GM21367 (cell line): ENCODE results near the gene STK36.

Source experiments
- ATAC-seq: cut with Tn5 transposase; IDR thresholded peaks from one replicate; pipeline ENCODE4 v1.9.1; 2021; ENCODE audit not compliant: unreplicated experiment

The STK36 gene

DNA sequence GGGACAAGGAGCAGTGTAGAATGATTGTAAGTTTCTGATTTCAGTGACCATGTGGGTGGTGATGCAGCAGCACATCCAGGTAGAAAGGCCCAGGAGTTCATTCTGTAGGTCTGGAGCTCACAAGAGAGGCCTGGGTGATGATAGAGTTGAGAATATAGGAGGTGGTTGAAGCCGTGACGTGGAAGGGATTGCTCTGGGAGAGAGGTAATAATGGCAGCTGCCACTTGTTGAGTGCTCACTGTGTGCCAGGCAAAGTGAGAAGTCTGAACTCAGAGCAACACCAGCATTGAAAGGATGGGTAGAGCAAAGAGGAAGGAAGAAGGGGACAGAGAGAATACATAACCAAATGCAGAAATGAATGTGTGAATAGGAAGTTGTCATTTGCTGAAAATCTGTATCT is 42.0 kb downstream of the STK36 start:
- no peak for ATAC-seq

DNA sequence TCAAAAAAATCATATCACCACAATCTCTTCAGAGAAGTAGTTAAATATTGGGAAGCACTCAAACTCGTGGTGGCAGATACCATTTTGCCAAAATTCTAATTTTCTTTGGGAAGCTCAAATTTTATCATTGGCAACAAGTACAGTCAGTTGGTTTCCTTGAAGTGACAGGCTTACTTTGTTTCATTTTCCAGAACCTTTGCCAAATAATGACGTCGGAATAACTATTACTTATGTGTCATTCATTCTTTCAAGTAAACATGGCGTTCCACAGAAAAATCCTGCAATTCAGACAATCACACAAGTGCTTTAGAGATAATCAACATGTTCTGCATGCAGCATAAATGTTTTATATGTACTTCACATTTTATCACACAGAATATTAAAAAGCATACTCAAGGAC is 44.2 kb downstream of the STK36 start:
- ATAC-seq = no peak

DNA sequence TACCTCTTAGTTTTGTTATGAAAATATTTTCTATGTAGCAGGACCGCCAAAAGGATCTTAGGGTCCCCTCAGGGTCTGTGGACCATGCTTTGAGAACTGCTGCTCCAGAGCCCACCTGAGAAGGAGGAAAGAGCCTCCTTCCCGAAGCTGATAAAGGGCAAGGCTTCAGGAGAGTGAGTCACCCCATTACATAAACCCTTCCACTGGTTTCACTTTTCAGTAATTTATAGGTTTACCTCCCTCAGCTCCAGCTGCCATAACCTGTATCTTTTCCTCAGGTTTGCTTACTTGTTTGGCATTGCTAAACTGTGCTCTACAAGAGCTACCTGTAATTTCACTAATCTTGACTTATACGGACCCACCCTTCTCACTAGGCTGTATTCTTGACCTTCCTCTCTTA is 45.4 kb downstream of the STK36 start:
- ATAC-seq = no peak

DNA sequence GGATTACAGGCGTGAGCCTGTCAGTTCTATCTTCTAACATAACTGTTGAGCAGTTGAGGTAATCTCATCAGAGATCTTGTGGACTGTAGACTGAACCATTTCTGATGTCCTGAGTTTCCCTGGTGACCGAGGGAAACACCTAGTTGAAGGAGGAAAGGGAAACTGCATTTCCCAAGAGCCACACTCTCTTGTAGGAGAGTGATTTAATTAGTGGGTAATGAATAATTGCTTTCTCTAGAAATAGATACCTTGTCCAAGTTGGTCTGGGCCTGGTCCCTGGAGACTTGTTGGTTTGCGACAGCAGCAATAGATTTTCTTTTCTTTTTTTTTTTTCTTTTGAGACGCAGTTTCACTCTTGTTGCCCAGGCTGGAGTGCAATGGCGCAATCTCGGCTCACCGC is 46.2 kb downstream of the STK36 start:
- ATAC-seq = no peak

DNA sequence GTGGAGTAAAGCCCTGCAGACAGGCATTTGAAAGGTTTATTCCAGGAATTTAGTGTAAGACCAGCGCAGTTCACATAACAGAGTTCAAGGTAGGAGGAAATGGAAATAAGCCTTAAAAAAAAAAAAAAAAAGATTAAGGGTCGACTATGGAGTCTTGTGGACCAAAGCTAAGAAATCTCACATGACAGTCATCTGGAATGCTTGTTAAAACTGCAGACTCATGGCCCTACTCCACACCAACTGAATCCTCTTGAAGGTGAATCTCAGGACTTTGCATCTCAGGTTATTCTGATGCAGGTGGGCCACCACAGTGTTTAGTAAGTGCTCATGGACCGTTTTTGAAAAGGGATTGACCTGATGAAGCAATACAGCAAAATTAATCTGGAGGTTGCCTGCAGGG is 47.6 kb downstream of the STK36 start:
- no peak for ATAC-seq

DNA sequence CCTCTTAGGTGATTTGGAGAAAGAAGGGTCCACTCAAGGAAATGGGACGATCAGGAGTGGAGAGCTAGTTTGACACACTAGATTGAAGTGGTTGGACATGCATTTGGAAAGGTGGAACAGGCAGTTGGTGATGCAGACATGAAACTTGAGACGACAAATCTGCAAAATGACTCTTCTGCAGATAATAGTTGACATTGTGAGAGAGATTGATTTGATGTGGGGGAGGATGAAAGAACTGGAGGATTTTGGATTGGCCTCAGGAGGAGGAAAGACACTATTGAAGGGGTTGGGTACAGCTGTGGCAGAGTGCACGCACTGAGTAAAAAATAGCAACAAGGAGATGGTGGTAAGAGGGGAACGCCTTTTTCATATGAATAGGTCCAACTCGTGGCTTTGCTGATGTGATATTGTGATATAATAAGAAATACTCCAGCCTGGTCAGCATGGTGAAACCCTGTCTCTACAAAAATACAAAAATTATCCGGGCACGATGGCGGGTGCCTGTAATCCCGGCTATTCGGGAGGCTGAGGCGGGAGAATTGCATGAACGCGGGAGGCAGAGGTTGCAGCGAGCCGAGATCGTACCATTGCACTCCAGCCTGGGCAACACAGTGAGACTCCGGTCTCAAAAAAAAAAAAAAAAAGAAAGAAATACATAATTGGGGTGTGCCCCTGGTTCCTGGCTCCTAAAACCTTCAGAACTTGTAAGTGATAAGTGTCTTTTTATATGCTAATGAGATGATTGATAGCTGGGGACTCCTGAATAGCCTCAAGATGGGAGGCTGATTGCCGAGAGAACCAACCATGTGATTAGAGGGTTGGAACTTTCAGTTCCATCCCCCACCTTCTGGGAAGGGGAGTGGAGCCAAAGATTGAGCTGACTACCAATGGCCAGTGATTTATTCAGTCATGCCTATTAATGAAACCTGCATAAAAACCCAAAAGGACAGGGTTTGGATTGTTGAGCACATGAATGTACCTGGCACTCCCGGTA is 48.5 kb downstream of the STK36 start:
- no peak for ATAC-seq

DNA sequence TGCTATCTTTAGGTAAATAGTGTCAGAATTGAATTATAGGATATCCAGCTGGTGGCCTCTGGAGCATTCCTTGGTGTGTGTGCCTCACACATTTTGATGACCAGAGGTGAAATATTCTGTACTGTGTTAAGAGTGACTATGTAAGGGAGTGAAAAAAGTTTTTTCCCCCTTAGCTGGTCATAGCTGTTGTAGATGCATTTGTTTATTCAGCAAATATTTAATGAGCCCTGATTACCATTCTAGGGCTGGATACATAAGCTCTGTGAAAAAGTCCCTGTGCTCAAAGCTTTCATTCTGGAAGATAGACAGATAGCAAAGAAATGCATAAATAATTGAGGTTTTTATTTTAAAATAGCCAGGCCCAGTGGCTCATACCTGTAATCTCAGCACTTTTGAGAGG is 49.6 kb downstream of the STK36 start:
- no peak for ATAC-seq

DNA sequence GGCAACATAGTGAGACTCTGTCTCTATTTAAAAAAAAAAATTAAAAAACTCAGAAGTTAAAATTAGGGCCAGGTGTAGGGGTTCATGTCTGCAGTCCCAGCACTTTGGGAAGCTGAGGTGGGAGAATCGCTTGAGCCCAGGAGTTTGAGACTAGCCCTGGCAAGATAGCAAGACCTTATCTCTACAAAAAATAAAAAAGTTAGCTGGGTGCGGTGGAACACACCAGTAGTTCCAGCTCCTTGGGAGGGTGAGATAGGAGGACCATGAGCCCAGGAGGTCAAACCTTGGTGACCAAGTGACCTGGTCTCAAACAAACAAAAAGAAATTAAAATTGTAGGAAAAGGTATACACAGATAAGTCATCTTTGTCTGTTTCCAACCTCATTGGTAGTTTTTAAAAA is 50.0 kb downstream of the STK36 start:
- no peak for ATAC-seq

DNA sequence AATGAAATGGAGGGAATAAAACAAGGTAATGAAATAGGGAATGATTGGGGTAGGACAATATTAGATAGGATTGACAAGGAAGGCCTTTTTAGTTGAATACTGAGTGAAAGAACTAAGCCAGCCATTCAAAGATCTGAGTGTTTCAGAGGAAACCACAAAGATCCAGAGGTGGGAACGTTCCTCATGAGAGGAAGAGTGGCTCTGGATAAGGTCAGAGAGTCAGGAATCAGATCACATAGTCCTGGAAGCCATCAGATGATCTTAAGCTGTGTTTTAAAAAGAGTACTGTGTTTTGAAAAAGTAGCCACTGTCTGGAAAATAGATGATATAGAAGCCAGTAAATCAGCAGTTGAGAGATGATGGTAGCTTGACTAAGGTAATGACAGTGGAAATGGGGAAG is 50.5 kb downstream of the STK36 start:
- ATAC-seq = no peak

DNA sequence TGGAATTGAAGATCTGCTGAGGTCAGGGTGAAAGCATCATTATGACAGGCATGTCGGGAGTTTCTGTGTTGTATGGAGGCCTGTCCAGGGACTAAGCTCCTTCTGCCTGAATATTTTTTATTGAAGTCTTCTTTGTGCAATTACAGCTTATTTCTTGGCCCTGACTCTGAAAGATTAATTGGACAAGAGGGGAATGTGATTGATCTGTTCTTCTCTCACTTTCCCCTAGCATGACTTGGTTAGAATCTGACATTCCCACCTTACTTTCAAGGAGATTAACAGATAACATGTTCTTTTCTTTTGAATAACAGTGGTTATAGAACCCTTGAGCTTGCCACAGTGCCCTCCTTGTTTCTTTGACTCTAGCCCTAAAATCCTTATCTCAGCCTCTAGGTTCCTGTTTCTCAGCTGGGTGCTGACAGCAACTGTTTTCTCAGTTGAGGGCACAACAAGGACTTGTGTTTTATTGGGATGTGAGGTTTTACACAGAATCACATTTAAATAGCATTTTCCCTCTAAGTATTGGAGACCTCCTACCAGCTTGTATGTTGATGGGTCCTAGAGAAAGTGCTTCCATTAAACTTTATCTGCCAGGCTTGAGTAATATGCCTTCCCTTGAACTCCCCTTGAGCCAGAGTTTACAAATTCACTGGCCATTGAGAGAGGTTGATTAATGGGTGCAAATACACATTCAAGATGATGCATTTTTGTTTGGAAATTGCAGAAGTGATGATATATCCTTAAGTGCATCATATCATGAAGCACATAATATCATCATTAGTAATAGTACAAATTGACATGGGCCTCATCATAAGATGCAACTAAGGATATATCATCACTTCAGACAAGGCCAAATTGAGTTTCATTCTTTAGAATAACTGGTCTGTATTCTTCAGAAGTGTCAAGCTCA is 51.2 kb downstream of the STK36 start:
- ATAC-seq = no peak

DNA sequence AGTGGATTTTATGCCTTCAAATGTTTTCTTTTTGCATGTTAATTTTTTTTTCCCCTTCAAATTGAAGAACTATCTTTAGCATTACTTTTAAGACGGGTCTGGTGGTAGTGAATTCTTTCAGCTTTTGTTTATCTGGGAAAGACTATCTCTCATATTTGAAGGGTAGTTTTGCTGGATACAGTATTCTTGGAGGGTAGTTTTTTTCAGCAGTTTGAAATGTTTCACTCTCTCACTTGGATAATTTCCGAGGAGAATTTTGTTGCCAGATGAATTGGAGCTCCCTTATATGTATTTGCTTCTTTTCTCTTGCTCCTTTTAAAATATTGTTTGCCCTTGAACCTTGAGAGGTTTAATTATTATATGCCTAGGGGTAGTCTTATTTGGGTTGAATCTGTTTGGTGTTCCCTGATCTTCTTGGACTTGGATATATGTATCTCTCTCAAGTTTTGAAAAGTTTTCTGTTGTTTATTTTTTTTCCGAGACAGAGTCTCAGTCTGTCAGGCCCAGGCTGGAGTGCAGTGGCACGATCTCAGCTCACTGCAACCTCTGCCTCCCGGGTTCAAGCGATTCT is 54.2 kb downstream of the STK36 start:
- no peak for ATAC-seq

DNA sequence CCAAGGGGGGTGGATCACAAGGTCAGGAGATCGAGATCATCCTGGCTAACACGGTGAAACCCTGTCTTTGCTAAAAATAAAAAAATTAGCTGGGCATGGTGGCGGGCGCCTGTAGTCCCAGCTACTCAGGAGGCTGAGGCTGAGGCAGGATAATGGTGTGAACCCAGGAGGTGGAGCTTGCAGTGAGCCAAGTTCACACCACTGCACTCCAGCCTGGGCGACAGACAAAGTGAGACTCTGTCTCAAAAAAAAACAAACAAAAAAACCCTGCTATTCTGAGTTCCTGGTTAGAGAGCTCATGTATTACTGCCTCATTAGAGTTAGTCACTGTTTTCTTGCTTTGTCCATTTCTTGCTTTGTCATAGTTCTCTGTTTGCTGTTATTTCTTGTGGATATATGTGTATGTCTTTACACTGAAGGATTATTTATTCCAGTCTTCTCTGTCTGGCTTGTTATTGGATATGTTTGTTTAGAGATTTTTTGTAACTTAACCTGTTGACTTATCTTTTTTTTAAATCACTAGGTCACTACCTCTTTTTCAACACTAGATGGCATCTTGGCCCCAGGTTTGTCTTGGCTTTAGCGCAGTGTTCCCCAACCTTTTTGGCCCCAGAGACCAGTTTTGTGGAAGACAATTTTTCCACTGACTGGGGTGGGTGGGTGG is 55.7 kb downstream of the STK36 start:
- ATAC-seq = no peak

DNA sequence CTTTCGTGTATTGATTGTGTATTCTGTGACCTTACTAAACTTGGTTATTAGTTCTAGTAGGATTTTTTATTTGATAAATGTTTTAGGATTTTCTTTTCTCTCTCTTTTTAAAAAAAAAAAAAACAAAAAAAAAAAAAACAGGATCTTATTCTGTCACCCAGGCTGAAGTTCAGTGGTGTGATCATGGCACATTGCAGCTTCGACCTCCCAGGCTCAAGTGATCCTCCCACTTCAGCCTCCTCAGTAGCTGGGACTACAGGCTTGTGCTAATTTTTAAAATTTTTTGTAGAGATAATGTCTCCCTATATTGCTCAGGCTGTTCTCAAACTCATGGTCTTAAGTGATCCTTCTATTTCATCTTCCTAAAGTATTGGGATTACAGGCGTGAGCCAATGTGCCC is 57.8 kb downstream of the STK36 start:
- no peak for ATAC-seq

DNA sequence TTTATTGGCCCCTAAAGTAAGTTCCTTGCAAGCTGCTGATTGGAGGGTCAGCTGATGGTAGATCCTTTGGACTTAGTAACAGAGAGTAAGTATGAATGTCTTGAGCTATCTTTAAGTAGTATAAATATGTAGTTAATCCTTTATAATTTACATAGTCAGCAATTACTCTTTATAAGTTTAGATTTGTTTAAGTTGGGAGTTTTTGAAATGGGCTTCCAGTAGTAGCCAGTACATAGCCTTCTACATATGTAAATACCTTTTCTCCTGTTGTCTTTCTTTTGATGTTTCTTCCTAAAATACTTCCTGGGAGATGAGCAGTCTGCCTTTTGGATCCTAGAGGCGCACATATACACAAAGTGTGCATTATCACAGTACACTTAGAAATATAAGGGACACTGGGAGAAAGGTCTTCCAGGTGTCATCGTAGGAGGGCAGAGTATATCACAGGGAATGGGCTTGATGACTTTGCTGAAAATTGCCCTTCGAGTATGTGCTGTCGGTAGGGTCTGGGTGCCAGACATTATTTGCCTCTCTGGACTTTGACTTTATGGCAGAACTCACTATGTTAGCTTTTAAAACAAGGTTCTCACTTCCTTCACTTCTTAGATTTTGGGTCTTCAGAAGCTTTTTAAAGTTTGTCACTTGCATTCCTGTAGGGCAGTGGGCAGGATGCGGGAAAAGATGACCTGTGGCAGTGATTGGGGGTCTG is 60.3 kb downstream of the STK36 start:
- ATAC-seq = no peak

DNA sequence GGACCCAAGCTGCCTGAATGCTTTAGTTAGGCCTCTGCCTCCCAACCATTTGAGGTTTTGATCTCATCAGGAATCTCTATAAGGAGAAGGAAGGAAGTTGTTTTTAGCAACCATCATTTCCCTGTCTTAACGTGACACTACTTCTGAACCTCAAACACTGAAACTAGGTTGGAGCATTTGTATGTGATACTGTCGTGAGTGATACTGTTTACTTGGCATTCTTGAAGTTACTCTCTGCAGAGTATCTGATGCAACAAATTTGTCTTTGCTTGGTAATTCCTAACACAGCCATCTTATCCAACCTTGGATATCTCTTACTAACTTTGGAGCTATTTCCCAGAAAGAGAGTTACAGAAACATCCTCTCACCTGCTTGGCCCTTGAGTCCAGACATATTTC is 60.9 kb downstream of the STK36 start:
- no peak for ATAC-seq

DNA sequence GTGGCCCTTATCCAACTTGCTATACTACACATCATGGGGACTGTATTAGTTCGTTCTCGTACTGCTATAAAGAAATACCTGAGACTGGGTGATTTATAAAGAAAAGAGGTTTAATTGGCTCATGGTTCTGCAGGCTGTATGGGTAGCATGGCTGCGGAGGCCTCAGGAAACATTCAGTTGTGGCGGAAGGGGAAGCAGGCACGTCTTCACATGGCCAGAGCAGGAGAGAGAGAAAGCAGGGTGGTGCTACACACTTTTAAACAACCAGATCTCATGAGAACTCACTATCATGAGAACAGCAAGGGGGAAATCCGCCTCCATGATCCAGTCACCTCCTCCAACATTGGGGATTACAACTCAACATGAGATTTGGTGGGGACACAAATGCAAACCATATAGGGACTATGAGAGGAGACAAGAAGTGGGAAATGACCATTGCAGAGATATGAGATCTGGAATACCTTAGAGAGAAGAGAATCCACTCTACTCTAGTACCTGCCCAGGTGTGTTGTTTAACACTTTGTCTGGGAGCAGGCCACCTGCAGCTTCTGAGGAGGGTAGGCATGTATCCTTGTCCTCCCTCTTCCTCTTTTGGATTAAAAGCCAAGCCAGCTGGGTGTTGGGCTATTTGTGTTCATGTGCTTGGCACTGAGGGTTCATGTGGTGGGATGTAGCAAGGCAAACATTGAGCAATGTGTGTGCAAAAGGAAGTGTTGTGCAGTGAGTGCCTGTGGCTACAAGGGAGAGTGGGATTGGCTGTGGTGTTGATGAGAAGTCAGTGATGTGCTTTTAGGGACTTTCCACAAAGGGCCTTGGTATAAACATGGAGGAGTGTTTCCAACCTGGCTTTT is 61.5 kb downstream of the STK36 start:
- no peak for ATAC-seq

DNA sequence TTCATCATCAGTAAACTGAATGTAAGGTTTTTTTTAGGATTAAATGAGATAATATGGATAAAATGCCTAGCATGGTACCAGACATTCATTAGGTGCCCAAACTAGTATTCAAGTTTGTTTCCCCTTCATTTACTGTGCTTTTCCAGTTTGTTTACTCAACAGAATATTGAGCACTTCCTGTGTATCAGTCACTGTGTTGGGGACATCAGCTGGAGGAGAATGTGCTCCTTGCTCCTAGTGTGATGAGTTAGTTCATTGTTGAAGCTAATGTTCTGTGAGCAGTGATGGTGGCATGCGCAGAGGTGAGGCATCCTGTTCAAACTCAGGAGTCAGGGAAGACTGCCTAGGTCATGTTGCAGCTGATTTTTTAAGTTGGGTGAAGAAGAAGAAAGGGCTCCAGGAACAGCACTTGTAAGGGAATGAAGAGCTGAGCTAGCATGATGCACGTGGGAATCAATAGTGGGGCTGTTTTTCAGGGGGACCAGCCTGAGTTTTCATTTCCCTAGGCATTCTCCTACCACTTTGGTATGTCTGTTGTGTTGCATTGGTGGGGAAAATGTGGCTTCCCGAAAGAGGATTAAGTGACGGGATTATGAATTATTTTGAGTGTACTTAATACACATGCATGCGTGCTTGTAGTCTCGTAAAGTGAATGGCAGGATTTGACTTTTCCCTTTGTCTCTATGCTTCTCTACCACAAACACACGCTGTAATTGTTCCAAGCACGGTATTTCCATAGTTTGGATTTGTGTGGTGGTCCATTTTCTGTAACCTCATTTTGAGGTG is 62.5 kb downstream of the STK36 start:
- no peak for ATAC-seq

DNA sequence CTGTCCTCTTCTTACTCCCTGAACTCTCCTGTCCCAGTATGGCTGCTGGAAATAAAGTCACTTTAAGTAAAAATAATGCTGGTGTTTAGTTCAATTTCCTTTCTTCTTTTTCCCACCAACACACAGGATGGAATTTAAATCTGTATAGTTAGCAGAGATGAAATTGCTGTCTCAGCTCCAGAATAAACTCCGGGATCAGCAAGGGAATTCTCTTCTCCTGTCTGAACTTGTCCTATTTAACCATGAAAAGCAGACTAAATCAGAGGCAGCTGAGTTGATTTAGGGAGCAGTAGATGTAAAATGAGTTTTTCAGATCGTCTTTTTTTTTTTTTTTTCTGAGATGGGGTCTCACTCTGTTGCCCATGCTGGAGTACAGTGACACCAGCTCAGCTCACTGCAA is 64.6 kb downstream of the STK36 start:
- ATAC-seq = no peak

DNA sequence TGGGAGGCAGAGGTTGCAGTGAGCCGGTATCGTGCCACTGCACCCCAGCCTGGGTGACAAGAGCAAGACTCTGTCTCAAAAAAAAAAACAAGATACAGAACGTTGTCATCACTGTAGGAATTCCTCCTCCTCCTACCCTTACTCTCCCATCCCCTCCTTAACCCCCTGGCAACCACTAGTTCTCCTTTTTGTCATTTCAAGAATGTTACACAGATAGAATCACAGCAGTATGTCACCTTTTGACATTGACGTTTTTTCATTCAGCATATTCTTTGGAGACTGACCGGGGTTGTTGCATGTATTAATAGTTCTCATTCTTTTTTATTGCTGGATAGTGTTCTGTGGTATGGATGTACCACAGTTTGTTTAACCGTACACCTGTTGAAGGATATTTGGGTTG is 71.2 kb downstream of the STK36 start:
- ATAC-seq = no peak
